Retina (tissue), 1 donor: ENCODE data around the gene GABARAPL1.

Source experiments
- DNase-seq: peaks from one replicate; pipeline ENCODE4 v3.0.0-alpha.2; 2016

Gene GABARAPL1

GRCh38 chr12:10235761-10236631 is 23.3 kb downstream of the GABARAPL1 start:
- DNase-seq, result peak; percentile 49

DNA sequence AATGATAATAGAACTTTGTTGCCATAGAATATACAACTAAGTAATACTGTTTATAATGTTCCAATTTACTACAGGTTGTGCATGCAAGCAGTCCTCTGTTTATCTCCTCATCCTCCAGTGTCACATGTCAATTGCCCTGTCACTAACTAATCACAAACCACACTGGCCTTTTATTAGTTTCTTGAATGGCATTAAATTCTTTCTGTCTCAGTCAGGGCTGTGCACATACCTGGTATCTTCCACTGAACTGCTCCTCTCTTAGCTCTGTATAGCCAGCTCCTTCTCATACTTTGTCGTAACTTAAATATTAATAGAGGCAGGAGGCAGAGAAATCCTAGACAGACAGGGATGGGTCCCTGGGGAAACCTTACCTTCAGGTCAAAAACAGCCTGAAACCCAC is 24.0 kb downstream of the GABARAPL1 start:
- no peak for DNase-seq

DNA sequence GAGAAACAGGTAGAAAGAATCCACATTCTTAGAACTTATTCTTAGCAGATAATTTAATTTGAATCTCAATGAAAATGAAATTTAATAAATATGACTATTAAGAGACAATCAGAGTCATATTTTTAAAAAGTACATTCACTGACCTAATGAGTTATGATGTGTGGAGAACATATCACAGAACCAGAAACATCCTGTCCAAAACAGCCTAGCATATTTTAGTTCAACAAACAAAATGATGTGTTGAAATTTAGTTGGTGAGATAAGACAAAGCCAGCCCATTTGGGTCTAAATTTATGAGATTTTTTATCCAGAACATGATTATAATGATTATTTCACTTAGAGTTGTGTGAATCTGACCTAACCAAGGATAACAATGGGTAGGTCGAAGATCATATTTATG is 25.8 kb downstream of the GABARAPL1 start:
- no peak for DNase-seq

DNA sequence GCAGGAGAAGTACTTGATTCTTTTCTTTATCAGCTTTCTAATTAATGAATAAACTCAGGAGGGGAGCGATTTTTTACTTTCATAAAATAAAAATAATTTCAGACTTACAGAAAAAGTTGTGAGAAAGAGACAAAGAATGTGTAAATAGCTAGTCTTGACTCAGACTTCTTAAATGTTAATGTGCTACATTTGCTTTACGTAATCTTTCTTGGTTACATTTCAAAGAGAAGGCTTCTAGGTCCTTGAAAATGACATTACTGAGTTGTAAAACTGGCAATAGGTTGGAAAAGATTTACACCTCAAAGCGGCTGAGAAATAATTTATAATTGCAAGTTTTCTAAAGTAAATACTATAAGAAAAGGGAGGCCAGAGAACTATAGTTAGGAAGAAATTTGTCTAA is 28.6 kb downstream of the GABARAPL1 start:
- DNase-seq, result no peak

DNA sequence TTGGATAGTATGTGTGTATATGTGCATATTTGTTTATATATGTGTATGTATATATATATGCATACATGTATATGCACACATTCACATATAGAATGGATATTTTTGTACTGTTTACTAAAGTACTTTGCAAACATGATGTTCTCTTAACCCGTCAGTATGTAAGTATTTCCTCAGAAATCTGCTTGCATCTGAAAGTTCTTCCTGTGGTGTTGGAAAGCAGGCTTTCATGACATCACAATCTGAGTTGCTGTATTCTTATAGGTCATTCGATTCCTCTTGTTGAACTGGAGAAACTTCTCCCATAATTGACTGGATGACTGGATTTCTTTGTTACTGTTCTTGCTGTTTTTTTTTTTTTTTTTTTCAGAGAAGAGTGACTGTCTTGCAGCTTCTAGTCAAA is 29.1 kb downstream of the GABARAPL1 start:
- DNase-seq, result no peak

GRCh38 chr12:10242539-10242938 is 29.9 kb downstream of the GABARAPL1 start:
- no peak for DNase-seq

GRCh38 chr12:10243818-10244520 is 31.3 kb downstream of the GABARAPL1 start:
- no peak for DNase-seq

DNA sequence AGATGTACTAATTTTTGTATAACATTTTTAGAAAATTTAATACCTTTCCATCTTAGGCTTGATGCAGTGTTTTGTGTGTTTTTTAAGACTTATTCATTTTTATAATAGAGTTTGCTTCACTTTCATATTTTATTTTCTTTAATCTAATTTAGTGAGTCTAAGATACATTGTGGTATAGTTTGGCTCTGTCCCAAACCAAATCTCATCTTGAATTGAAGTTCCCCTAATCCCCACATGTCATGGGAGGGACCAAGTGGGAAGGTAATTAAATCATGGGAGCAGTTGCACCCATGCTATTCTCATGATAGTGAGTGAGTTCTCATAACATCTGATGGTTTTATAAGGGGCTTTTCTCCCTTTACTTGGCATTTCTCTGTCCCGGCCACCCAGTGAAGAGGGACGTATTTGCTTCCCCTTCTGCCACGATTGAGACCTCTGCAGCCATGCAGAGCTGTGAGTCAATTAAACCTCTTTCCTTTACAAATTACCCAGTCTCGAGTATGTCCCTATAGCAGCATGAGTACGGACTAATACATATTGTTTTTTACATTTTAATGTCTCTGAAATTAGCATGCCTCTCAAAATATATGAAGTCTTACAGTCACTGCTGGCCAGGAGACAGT is 34.9 kb downstream of the GABARAPL1 start:
- no peak for DNase-seq

GRCh38 chr12:10249690-10250455 is 37.2 kb downstream of the GABARAPL1 start:
- DNase-seq, result no peak

DNA sequence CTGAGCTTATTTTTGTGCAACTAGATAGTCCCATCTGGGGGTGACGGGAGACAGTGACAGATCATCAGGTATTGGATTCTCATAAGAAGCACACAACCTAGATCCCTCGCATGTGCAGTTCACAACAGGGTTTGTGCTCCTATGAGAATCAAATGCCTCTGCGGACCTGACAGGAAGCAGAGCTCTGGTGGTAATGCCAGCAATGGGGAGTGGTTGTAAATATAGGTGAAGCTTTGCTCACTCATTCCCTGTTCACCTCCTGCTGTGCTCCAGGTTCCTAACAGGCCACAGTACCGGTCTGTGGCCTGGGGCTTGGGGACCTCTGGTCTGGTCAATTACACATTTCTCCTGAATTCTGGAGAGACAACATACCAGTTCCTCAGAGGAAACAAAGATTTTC is 39.0 kb downstream of the GABARAPL1 start:
- DNase-seq, result no peak

DNA sequence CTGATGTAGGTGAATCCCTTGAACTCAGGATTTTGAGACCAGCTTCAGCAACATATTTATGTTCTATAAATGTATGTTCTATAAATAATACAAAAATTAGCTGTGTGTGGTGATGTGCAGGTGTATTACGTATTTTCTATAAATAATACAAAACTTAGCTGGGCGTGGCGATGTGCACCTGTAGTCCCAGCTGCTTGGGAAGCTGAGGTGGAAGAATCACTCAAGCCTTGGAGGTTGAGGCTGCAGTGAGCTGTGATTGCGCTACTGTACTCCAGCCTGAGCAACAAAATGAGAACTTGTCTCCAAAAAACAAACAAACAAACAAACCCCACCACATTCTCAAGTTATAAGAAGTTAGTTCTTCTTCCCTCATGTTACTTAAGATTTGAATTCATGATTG is 39.5 kb downstream of the GABARAPL1 start:
- no peak for DNase-seq

DNA sequence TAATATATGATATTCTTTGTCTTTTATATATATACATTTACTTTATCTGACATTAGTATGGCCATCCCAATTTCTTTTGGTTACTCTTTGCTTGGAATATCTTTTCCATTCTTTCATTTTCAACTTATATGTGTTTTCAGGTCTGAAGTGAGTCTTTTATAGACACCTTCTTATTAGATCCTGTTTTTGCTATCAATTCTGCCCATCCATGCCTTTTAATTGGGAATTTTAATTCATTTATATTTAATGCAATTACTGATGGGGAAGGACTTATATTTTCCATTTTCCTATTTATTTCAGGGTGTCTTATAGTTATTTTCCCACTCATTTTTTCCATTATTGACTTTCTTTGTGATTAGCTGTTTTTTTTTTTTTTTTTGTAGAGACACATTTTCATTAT is 43.4 kb downstream of the GABARAPL1 start:
- DNase-seq, result no peak

GRCh38 chr12:10260927-10261326 is 48.2 kb downstream of the GABARAPL1 start:
- no peak for DNase-seq

DNA sequence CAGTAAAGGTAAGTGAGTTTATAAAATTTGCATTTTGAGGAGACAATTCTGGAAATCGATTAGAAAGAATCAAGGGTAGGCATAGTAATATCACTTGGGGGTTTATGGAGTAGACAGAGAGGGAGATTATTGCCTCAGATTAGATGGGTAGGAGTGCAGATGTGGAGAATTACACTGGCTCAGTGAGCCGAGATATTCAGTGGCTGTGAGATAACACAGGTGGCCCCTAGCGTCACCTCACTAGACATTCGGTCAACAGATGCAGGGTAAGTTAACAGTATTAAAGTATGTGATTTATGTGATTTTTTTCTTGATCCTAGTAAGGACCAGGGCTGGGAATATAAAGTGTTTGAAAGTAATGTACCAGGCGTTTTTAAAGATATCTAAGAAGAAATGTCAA is 55.4 kb downstream of the GABARAPL1 start:
- no peak for DNase-seq

- no peak for DNase-seq
These were observed 59.8 kb downstream of the GABARAPL1 start for GRCh38 chr12:10272467-10272866.
